ENCODE results near the gene ASAP3.

DNA sequence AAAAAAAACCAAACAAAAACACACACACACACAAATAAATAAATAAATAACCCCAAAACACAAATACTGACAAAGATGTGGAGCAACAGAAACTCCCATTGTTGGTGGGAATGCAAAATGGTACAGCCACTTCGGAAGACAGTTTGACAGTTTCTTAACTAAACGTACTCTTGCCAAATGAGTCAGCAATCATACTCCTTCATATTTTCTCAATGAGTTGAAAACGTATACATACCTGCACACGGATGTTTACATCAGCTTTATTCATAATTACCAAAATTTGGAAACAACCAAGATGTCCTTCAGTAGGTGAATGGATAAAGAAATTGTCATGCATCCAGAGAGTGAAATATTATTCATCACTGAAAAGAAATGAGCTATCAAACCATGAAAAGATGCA lies 23.5 kb downstream of the ASAP3 start:
- TF ChIP-seq, protein P1, sequence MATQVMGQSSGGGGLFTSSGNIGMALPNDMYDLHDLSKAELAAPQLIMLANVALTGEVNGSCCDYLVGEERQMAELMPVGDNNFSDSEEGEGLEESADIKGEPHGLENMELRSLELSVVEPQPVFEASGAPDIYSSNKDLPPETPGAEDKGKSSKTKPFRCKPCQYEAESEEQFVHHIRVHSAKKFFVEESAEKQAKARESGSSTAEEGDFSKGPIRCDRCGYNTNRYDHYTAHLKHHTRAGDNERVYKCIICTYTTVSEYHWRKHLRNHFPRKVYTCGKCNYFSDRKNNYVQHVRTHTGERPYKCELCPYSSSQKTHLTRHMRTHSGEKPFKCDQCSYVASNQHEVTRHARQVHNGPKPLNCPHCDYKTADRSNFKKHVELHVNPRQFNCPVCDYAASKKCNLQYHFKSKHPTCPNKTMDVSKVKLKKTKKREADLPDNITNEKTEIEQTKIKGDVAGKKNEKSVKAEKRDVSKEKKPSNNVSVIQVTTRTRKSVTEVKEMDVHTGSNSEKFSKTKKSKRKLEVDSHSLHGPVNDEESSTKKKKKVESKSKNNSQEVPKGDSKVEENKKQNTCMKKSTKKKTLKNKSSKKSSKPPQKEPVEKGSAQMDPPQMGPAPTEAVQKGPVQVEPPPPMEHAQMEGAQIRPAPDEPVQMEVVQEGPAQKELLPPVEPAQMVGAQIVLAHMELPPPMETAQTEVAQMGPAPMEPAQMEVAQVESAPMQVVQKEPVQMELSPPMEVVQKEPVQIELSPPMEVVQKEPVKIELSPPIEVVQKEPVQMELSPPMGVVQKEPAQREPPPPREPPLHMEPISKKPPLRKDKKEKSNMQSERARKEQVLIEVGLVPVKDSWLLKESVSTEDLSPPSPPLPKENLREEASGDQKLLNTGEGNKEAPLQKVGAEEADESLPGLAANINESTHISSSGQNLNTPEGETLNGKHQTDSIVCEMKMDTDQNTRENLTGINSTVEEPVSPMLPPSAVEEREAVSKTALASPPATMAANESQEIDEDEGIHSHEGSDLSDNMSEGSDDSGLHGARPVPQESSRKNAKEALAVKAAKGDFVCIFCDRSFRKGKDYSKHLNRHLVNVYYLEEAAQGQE (IDR thresholded peaks at IDR 0.05; ENCODE audit: insufficient read depth in 1 of 2, low read depth in 2 of 2, low read length in 2 of 2), result no peak
- no peak for TF ChIP-seq TAF1 (IDR thresholded peaks at IDR 0.05; ENCODE audit: borderline replicate concordance, insufficient read depth, low read length)
